Fibroblast of skin of right biceps (primary cell): ENCODE results near the gene PRKCSH.
"Not testable (repeated sequence)": the region's sequence is repeated elsewhere in the genome, so short reads cannot be mapped to it uniquely, and the experiment has no call there.

Experiments
- DNase-seq: peaks from one replicate; pipeline ENCODE4 v3.0.0-alpha.2; 2013

PRKCSH gene

DNA sequence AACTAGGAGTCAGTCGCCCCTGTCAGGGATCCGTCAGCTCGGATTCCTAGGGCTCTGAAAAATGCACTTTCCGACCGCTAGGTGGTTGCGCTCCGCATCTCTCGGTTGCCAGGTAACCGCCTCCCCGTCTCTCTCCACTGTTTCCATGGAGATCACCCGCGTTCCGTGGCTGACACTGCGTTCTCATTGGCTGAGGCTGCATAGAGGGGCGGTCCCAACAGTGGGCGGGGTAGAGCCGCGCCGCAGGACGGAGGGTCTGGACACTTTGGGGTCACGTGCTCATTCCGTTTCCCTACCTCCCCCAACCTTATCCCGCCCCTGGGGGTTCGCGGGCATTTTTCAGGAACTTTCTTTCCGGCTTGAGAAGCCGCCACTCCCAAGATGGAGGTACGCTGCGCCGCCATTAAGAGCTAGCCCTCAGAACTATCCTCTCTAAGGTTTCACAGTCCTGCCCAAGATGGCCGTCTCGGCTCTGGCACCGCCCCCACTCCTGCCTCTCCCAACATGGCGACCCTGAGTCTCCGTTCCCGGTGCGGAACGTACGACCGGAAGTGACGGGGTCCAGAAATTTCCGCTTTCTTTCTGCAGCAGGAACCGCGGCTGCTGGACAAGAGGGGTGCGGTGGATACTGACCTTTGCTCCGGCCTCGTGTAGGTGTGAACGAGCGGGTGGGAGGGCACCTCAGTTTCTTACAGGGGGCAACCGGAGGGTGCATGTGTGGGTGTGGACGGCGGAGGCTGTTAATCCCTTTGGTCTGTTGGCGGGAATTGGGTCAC lies at the start of gene PRKCSH, which contains the start of gene ODAD3:
Gene PRKCSH (plus strand): TSS at position 579 of the 776 bp plus-strand sequence. CDS start 483 bp downstream, outside the sequence.
Gene ODAD3 (minus strand): TSS at position 65 of the 776 bp plus-strand sequence. CDS start 105 bp downstream, outside the sequence.
- DNase-seq = peak; percentile 100

GRCh38 chr19:11387162-11388034 lies 48.0 kb upstream of the PRKCSH start:
- DNase-seq = no peak

DNA sequence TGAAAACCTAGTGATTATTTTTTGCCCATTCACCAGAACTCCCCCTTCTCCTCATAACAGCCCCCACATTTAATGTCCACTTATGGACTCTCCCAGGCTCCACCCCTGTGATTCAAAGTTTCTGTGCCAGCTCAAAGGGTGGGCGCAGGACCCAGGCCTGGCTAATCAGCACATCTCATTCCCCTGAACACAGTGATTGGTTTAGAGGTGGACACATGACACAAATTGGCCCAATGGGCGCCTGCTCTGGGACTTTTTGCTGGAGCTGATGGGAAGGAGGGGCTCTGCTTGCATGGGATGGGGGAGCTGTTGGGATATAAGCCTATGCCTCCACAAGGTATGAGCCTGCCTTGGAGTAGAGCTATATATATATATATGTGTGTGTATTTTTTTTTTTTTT lies 45.1 kb upstream of the PRKCSH start:
- no peak for DNase-seq

GRCh38 chr19:11390933-11391680 lies 44.3 kb upstream of the PRKCSH start:
- no peak for DNase-seq

- DNase-seq = no peak
These were observed 38.3 kb upstream of the PRKCSH start for GRCh38 chr19:11397089-11397610.

GRCh38 chr19:11399667-11400066 lies 35.8 kb upstream of the PRKCSH start:
- no peak for DNase-seq

DNA sequence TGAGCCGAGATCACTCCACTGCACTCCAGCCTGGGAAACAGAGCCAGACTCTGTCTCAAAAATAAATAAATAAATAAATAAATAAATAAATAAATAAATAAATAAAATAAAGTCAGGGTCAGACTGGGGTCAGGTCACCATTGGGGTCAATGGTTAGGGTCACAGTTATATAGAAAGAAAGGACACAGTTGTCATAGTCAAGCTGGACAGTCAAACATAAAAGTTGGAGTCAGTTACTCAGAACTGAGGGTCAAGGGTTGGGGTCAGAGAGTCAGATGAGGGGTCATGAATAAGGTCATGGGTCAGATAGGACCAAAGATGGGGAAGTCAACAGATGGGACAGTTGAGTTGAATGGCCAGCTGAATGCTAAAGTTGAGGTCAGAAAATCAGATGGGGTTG lies 34.6 kb upstream of the PRKCSH start:
- DNase-seq = peak; percentile 5

- no peak for DNase-seq
These were observed 33.5 kb upstream of the PRKCSH start for GRCh38 chr19:11401808-11402543.

GRCh38 chr19:11404588-11405222 lies 30.7 kb upstream of the PRKCSH start:
- DNase-seq = no peak

DNA sequence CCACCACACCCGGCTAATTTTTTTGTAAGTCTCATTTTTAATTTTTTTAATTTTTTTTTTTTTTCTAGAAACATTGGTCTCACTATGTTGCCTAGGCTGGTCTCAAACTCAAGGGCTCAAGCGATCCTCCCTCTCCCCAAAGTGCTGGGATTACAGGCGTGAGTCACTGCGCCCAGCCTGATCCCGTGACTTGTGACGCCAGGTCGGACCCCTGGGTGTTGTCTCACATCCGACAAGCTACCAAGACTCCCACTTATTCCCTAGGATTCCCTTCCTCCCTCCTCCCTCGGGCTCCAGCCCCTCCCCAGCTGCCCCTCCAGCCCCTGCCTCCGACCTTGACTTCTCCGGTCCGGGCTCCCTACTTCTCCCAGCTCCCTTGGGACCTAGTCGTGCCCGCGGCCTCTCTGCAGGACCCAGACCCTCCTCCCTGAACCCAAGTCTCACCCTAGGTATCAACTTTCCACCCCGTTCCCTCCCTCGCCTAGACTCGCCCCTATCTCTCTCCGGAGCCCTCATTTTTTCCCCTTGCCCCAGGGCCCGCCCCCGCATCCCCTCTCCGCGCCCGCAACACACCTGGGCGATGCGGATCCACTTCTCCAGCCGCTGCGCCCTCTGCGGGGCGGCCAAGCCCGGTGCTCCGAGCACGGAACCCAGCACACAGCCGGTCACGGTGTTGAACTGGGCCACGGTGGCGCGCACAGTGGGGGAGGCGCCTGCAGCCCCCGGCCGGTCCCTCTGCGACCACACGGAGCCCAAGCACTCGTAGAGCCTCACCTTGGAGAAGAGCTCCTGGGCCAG lies 29.4 kb upstream of the PRKCSH start:
- no peak for DNase-seq

- not testable (repeated sequence) for DNase-seq
These were observed 28.7 kb upstream of the PRKCSH start for GRCh38 chr19:11406703-11407236.

- DNase-seq = no peak
These were observed 26.8 kb upstream of the PRKCSH start for GRCh38 chr19:11408591-11408990.

- DNase-seq = peak; percentile 58
These were observed 24.8 kb upstream of the PRKCSH start for GRCh38 chr19:11410682-11411081.

- peak; percentile 2 for DNase-seq
These were observed 20.9 kb upstream of the PRKCSH start for GRCh38 chr19:11414544-11414943.

DNA sequence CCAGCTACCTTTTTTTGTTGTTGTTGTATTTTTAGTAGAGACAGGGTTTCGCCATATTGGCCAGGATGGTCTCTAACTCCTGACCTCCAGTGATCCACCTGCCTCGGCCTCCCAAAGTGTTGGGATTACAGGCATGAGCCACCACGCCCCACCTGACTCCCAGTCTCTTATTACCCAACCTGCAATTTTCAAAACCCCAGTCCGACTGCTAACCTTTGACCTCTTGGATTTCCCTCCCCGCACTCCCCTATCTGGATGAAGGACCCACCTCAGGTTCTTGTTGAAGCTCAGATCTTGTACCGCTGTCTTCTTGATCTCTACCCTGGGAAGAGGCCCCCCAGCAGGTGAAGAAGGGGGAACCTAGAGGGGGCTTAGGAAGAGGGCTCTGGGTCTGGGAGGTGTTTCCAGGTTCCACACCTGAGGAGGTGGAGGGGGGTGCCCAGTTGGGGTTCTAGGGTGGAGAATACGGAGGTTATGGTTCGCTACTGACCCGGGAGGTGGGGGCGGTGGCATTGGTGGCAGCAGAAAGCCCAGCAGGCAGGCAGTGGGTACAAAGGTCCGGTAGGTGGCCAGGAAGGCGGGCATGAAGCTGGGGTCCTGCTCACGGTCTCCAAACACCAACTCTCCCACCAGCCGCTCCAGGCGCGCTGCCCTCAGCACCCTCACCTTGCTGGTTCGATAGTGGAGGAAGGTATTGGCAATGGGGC lies 18.9 kb upstream of the PRKCSH start:
- DNase-seq = no peak

DNA sequence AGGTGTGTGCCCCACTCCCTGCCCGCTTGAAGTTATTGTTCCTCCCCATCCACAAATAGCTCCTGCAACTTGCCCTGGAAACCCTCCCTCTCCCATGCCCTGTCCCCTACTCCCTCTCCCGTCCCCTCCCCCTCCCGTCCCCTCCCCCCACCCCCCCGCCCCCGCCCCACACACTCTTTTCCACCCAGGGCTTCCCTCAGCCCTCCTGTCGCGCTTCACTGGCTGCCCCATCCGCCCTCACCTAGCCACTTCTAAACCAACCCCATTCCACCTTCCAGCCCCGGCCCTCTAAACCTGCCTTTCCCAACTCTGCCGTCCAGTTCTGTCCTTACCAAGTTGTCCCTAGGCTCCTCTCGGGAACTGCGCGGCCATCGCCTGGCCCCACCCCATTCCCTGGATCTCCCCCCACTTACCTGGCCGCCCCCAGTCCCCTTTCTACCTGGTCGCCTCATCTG lies 17.3 kb upstream of the PRKCSH start:
- DNase-seq = no peak

- DNase-seq = no peak
These were observed 16.6 kb upstream of the PRKCSH start, which contains the start of gene RGL3 for GRCh38 chr19:11418549-11419506. Gene RGL3, minus strand, starts transcription at chr19:11419314. Its CDS starts 36 bp downstream, at chr19:11419278.
